CD4-positive, alpha-beta T cell (primary cell): ENCODE measurements around the gene ARID2. TPM values are rescaled to one million over a fixed set of nuclear protein-coding genes. Genes with fewer than 3 reads are reported as not detected.

ENCODE experiments used
- ATAC-seq: fragments of 200-7000 bp; cut with Tn5 transposase; one replicate; pipeline ENCODE4 v1.10.0; 2022; ENCODE audit warnings: mild to moderate bottlenecking; ENCODE audit not compliant: poor library complexity
- CTCF ChIA-PET: fragments of 350-600 bp; sonication (Branson Sonifier 250); formaldehyde crosslinking; loops from one replicate; lab custom pipeline; 2021; ENCODE audit warnings: antibody characterized with exemption, inconsistent platforms; lab: Charles Lee
- POLR2A ChIA-PET: fragments of 350-600 bp; sonication (Branson Sonifier 250); formaldehyde crosslinking; loops from one replicate; lab custom pipeline; 2021; ENCODE audit warnings: antibody characterized with exemption, inconsistent platforms; lab: Charles Lee
- DNase-seq, 14 experiments: peaks; one replicate each; pipeline ENCODE4 v3.0.0-alpha.2; 2013 to 2020; ENCODE audit warnings: mixed read lengths in 2 of 14
- H3K27ac ChIP-seq, 2 donors: one replicate each; pipeline versions ENCODE4 v1.5.1 to v1.7.0; 2013; ENCODE audit warnings: low read length in 2 of 2, low read depth in 1 of 2, mild to moderate bottlenecking in 1 of 2
- H3K27me3 ChIP-seq, 2 experiments: 1 replicate in 1 of 2; 2 replicates in 1 of 2; pipeline versions ENCODE4 v1.6.1 to v1.7.0; 2013; ENCODE audit warnings: low read length in 2 of 2, control low read depth in 1 of 2, mild to moderate bottlenecking in 1 of 2, moderate library complexity in 1 of 2; ENCODE audit not compliant: insufficient read depth in 2 of 2, control insufficient read depth in 1 of 2
- H3K36me3 ChIP-seq: one replicate; pipeline ENCODE4 v1.6.1; 2013; ENCODE audit warnings: low read length, control low read depth; ENCODE audit not compliant: insufficient read depth
- H3K4me1 ChIP-seq: one replicate; pipeline ENCODE4 v1.6.1; 2013; ENCODE audit warnings: low read length, control low read depth; ENCODE audit not compliant: insufficient read depth
- H3K4me3 ChIP-seq: one replicate; pipeline ENCODE4 v1.5.1; 2013; ENCODE audit warnings: mild to moderate bottlenecking, low read length, moderate library complexity
- H3K9me3 ChIP-seq, 2 experiments: 1 replicate in 1 of 2; 2 replicates in 1 of 2; pipeline versions ENCODE4 v1.6.1 to v1.7.0; 2013; ENCODE audit warnings: low read length in 2 of 2, mild to moderate bottlenecking in 2 of 2, control low read depth in 1 of 2, moderate library complexity in 1 of 2; ENCODE audit not compliant: control insufficient read depth in 1 of 2, insufficient read depth in 1 of 2
- H3K27ac Mint-ChIP-seq: one replicate; pipeline ENCODE4 v1.8.0; 2020; ENCODE audit warnings: mixed read lengths
- H3K27me3 Mint-ChIP-seq: one replicate; pipeline ENCODE4 v1.8.0; 2021; ENCODE audit warnings: mixed read lengths
- H3K36me3 Mint-ChIP-seq: one replicate; pipeline ENCODE4 v1.8.0; 2021; ENCODE audit warnings: low read depth, mixed read lengths
- H3K4me1 Mint-ChIP-seq: one replicate; pipeline ENCODE4 v1.8.0; 2021; ENCODE audit warnings: low read depth, mixed read lengths
- H3K4me3 Mint-ChIP-seq: one replicate; pipeline ENCODE4 v1.8.0; 2020; ENCODE audit warnings: mild to moderate bottlenecking, mixed read lengths
- H3K9me3 Mint-ChIP-seq: one replicate; pipeline ENCODE4 v1.8.0; 2020; ENCODE audit warnings: mixed read lengths
- CTCF ChIP-seq: fragments of 200-600 bp; IDR thresholded peaks from one replicate; pipeline ENCODE4 v1.8.0; 2022; ENCODE audit warnings: antibody characterized with exemption, mild to moderate bottlenecking
- intact Hi-C, 2 experiments: fragments of 100-400 bp; cut with DNase I in 1 of 2; cut with micrococcal nuclease in 1 of 2; formaldehyde crosslinking; loops; one replicate each; pipeline versions ENCODE4 v1.15.1 to v1.9.0; 2023 to 2025; cut with DNase I, micrococcal nuclease
- total RNA-seq, 174 experiments: library from RNA in 2 of 174; stranded (reverse) in 2 of 174; gene quantifications; one replicate each; pipeline ENCODE4 v1.2.3 and lab custom pipeline; 2021 to 2026

Gene ARID2
- total RNA-seq, 2 experiments from 2014 or later, result 49.0 to 51.3 TPM

DNA sequence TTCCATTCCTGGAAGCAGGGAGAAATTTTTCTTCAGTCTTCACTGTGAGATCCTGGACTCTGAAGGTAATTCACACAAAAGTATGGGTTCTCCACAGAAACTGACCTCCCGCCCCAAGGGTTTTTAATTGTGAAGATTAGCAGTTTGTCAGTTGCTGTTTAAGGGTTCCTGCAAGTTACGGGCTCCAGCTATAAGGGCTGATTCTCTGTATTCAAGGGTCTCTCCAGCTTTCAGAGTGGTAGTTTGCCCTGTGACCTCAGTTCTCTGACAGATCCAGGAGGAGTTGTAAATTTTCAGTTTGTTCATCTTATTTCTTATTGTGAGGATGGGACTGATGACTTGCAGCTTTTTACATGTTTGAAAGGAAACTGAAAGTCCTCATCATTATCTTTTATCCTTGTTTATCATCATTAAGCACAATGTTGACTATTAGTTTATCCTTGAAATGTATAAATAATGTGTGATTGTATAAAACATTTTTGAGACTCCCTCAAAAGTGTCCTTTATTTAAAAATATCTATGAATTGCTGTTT lies 149.9 kb downstream of the ARID2 start:
- Histone ChIP-seq H3K36me3 (peaks cover 34% of the 10 kb centered on the region), H3K4me1 (peaks cover 5% of the 10 kb centered on the region), H3K9me3 (peaks cover 0 to under 1% of the 10 kb centered on the region in 2 experiments), H3K27me3 (no peaks in the 10 kb centered on the region), H3K27ac (peak overlapping the region in 1 of 2 donors; percentile 59), H3K4me3 (no peak overlapping the region)
- peaks cover 93% of the 10 kb centered on the region for H3K36me3 Mint-ChIP-seq
- no peak for TF ChIP-seq CTCF
- ChIA-PET CTCF (no interaction called here), POLR2A (interaction anchor here (1.1 kb wide), 1 partner anchor 150 kb away, joined by 3 read pairs; the partner anchor contains the start of gene ARID2)
- no peak for DNase-seq
- intact Hi-C loops, result loop anchor here in 1 of 2 experiments (10.0 kb wide), 1 partner anchor 335 kb away; no protein-coding TSS in a partner anchor
- H3K27me3 Mint-ChIP-seq, result no peaks in the 10 kb centered on the region
- H3K9me3 Mint-ChIP-seq, result peaks cover 6% of the 10 kb centered on the region
- ATAC-seq, result no peak
- no peak overlapping the region for H3K4me3 Mint-ChIP-seq
- H3K4me1 Mint-ChIP-seq, result peaks cover 31% of the 10 kb centered on the region
- H3K27ac Mint-ChIP-seq, result peak overlapping the region; percentile 76

GRCh38 chr12:45880533-45880932 lies 151.0 kb downstream of the ARID2 start:
- TF ChIP-seq CTCF, result no peak
- DNase-seq (no peak), ATAC-seq (no peak)
- Histone ChIP-seq H3K4me3 (no peak overlapping the region), H3K36me3 (peaks cover 30% of the 10 kb centered on the region), H3K27ac (no peak overlapping the region), H3K9me3 (peaks cover 0 to 9% of the 10 kb centered on the region in 2 experiments), H3K27me3 (no peaks in the 10 kb centered on the region), H3K4me1 (peaks cover 5% of the 10 kb centered on the region)
- Mint-ChIP-seq H3K9me3 (peaks cover 3% of the 10 kb centered on the region), H3K27ac (peak overlapping the region; percentile 39), H3K4me1 (peaks cover 31% of the 10 kb centered on the region), H3K27me3 (no peaks in the 10 kb centered on the region), H3K4me3 (no peak overlapping the region), H3K36me3 (peaks cover 92% of the 10 kb centered on the region)
- CTCF ChIA-PET, result no interaction called here
- POLR2A ChIA-PET, result no interaction called here
- intact Hi-C loops, result no loop called here

GRCh38 chr12:45883187-45883586 lies 153.7 kb downstream of the ARID2 start:
- Mint-ChIP-seq H3K27ac (no peak overlapping the region), H3K36me3 (peaks cover 90% of the 10 kb centered on the region), H3K4me3 (no peak overlapping the region), H3K4me1 (peaks cover 21% of the 10 kb centered on the region), H3K27me3 (no peaks in the 10 kb centered on the region), H3K9me3 (peaks cover 3% of the 10 kb centered on the region)
- no peak overlapping the region for H3K4me3 ChIP-seq
- CTCF ChIA-PET, result no interaction called here
- TF ChIP-seq CTCF, result no peak
- no peaks in the 10 kb centered on the region for H3K27me3 ChIP-seq
- peaks cover 5% of the 10 kb centered on the region for H3K4me1 ChIP-seq
- intact Hi-C loops, result no loop called here
- POLR2A ChIA-PET, result no interaction called here
- DNase-seq (no peak), ATAC-seq (no peak)
- peaks cover 0 to 9% of the 10 kb centered on the region in 2 experiments for H3K9me3 ChIP-seq
- H3K27ac ChIP-seq, result no peak overlapping the region
- H3K36me3 ChIP-seq, result peaks cover 34% of the 10 kb centered on the region
